ENCODE results near the gene DNAH10. TPM values are rescaled to one million over a fixed set of nuclear protein-coding genes. Genes with fewer than 3 reads are reported as not detected.

DNAH10 gene
- total RNA-seq, 4 donors from 2014 or later = 0.14 to 0.20 TPM; not detected in 2

GRCh38 chr12:123903301-123904065 lies 141.4 kb downstream of the DNAH10 start:
- Histone ChIP-seq H3K4me1 (peaks cover 0 to 2% (median 0%) of the 10 kb centered on the region in 4 donors), H3K9me3 (no peaks in the 10 kb centered on the region), H3K4me3 (no peak overlapping the region), H3K27ac (no peak overlapping the region), H3K36me3 (no peaks in the 10 kb centered on the region), H3K27me3 (no peaks in the 10 kb centered on the region)
- intact Hi-C loops (cut with DNase I; ENCODE audit: low total_unique reads) (loop anchor here (1.0 kb wide), 1 partner anchor 19 kb away; no protein-coding TSS in a partner anchor), in situ Hi-C loops (cut with MboI; ENCODE audit: low pct_ligation_motif_present in 1 of 4, low pct_unique_long_range_greater_than_20kb in 1 of 4, low sequenced_read_pairs in 3 of 4) (loop anchor here in 3 of 4 donors (10.0 kb wide), 1 partner anchor 81 kb away; no protein-coding TSS in a partner anchor)
- TF ChIP-seq POLR2A (IDR thresholded peaks at IDR 0.05) = no peak
- DNase-seq = no peak
- WGBS, 2 donors (ENCODE audit: low coverage in 1 of 2) = 89% methylated on average over 22 of the region's 22 CpGs; no CpG with 5 or more reads in 1 of the 2 donors

GRCh38 chr12:123905319-123905925 lies 143.3 kb downstream of the DNAH10 start:
- H3K27ac ChIP-seq = no peak overlapping the region
- H3K4me3 ChIP-seq = no peak overlapping the region
- WGBS, 2 donors (ENCODE audit: low coverage in 1 of 2) = 24 to 61% methylated on average over 2 to 9 of the region's 9 CpGs
- no peaks in the 10 kb centered on the region for H3K9me3 ChIP-seq
- H3K4me1 ChIP-seq = peaks cover 0 to 2% (median 0%) of the 10 kb centered on the region in 4 donors
- in situ Hi-C loops (cut with MboI; ENCODE audit: low pct_ligation_motif_present in 1 of 4, low pct_unique_long_range_greater_than_20kb in 1 of 4, low sequenced_read_pairs in 3 of 4) (loop anchor here in 3 of 4 donors (10.0 kb wide), 1 partner anchor 79 kb away; no protein-coding TSS in a partner anchor), intact Hi-C loops (cut with DNase I; ENCODE audit: low total_unique reads) (no loop called here)
- TF ChIP-seq EP300 (IDR thresholded peaks at IDR 0.05; ENCODE audit: low read depth) = no peak
- TF ChIP-seq CTCF (IDR thresholded peaks at IDR 0.05) = peak; percentile 76 to 81 (median 78)
- no peak for TF ChIP-seq POLR2A (IDR thresholded peaks at IDR 0.05)
- no peak for TF ChIP-seq POLR2AphosphoS5 (IDR thresholded peaks at IDR 0.05)
- peak; percentile 62 for DNase-seq
- H3K36me3 ChIP-seq = no peaks in the 10 kb centered on the region
- H3K27me3 ChIP-seq = no peaks in the 10 kb centered on the region

GRCh38 chr12:123906711-123907420 lies 144.8 kb downstream of the DNAH10 start:
- DNase-seq = no peak
- 82 to 85% methylated on average over 5 to 7 of the region's 7 CpGs for WGBS, 2 donors (ENCODE audit: low coverage in 1 of 2)
- no peak overlapping the region for H3K27ac ChIP-seq
- intact Hi-C loops (cut with DNase I; ENCODE audit: low total_unique reads) (no loop called here), in situ Hi-C loops (cut with MboI; ENCODE audit: low pct_ligation_motif_present in 1 of 4, low pct_unique_long_range_greater_than_20kb in 1 of 4, low sequenced_read_pairs in 3 of 4) (loop anchor here in 3 of 4 donors (10.0 kb wide), 1 partner anchor 78 kb away; no protein-coding TSS in a partner anchor)
- no peak for TF ChIP-seq POLR2A (IDR thresholded peaks at IDR 0.05)
- no peak for TF ChIP-seq POLR2AphosphoS5 (IDR thresholded peaks at IDR 0.05)
- TF ChIP-seq CTCF (IDR thresholded peaks at IDR 0.05) = no peak
- no peak for TF ChIP-seq EP300 (IDR thresholded peaks at IDR 0.05; ENCODE audit: low read depth)
- no peaks in the 10 kb centered on the region for H3K36me3 ChIP-seq
- no peak overlapping the region for H3K4me3 ChIP-seq
- H3K27me3 ChIP-seq = no peaks in the 10 kb centered on the region
- H3K4me1 ChIP-seq = peaks cover 0 to 2% (median 0%) of the 10 kb centered on the region in 4 donors
- H3K9me3 ChIP-seq = no peaks in the 10 kb centered on the region

GRCh38 chr12:123907726-123908476 lies 145.8 kb downstream of the DNAH10 start:
- intact Hi-C loops (cut with DNase I; ENCODE audit: low total_unique reads) = no loop called here
- no peak for TF ChIP-seq POLR2AphosphoS5 (IDR thresholded peaks at IDR 0.05)
- TF ChIP-seq POLR2A (IDR thresholded peaks at IDR 0.05) = no peak
- no peak for TF ChIP-seq CTCF (IDR thresholded peaks at IDR 0.05)
- TF ChIP-seq EP300 (IDR thresholded peaks at IDR 0.05; ENCODE audit: low read depth) = no peak
- H3K27me3 ChIP-seq = no peaks in the 10 kb centered on the region
- no peaks in the 10 kb centered on the region for H3K36me3 ChIP-seq
- H3K4me3 ChIP-seq = no peak overlapping the region
- peaks cover 0 to 2% (median 0%) of the 10 kb centered on the region in 4 donors for H3K4me1 ChIP-seq
- no peak for DNase-seq
- in situ Hi-C loops (cut with MboI; ENCODE audit: low pct_ligation_motif_present in 1 of 4, low pct_unique_long_range_greater_than_20kb in 1 of 4, low sequenced_read_pairs in 3 of 4) = loop anchor here in 3 of 4 donors (10.0 kb wide), 1 partner anchor 77 kb away; no protein-coding TSS in a partner anchor
- H3K9me3 ChIP-seq = no peaks in the 10 kb centered on the region
- 83% methylated on average over 12 of the region's 12 CpGs; no CpG with 5 or more reads in 1 of the 2 donors for WGBS, 2 donors (ENCODE audit: low coverage in 1 of 2)
- no peak overlapping the region for H3K27ac ChIP-seq
